HG03280 (cell line): ENCODE results near the gene MTAP.
A peak's percentile ranks its signal among the peaks of the same experiment; 100 is the strongest.
"Not testable (repeated sequence)": the region's sequence is repeated elsewhere in the genome, so short reads cannot be mapped to it uniquely, and the experiment has no call there.

Experiments used
- ATAC-seq: cut with Tn5 transposase; IDR thresholded peaks from one replicate; pipeline ENCODE4 v1.9.1; 2021; ENCODE audit warnings: mild to moderate bottlenecking, moderate library complexity; ENCODE audit not compliant: unreplicated experiment

Gene MTAP

GRCh38 chr9:21906213-21906612 lies 103.8 kb downstream of the MTAP start:
- ATAC-seq: no peak

GRCh38 chr9:21906881-21907280 lies 104.4 kb downstream of the MTAP start:
- no peak for ATAC-seq

- ATAC-seq: peak; percentile 65
Observed at GRCh38 chr9:21919377-21920362, 117.2 kb downstream of the MTAP start.

GRCh38 chr9:21923694-21924093 lies 121.3 kb downstream of the MTAP start:
- no peak for ATAC-seq

- no peak for ATAC-seq
Observed at GRCh38 chr9:21927752-21928151, 125.3 kb downstream of the MTAP start.

- ATAC-seq: no peak
Observed at GRCh38 chr9:21931428-21931827, 129.0 kb downstream of the MTAP start.

GRCh38 chr9:21933281-21933680 lies 130.8 kb downstream of the MTAP start:
- ATAC-seq: no peak

- ATAC-seq: no peak
Observed at GRCh38 chr9:21933865-21934264, 131.4 kb downstream of the MTAP start.

- ATAC-seq: no peak
Observed at GRCh38 chr9:21935631-21936030, 133.2 kb downstream of the MTAP start.

- no peak for ATAC-seq
Observed at GRCh38 chr9:21936161-21936560, 133.7 kb downstream of the MTAP start.

- no peak for ATAC-seq
Observed at GRCh38 chr9:21941337-21941995, 139.0 kb downstream of the MTAP start.

- no peak for ATAC-seq
Observed at GRCh38 chr9:21943464-21943863, 141.0 kb downstream of the MTAP start.

GRCh38 chr9:21945606-21946005 lies 143.2 kb downstream of the MTAP start:
- no peak for ATAC-seq

GRCh38 chr9:21958833-21959232 lies 156.4 kb downstream of the MTAP start:
- no peak for ATAC-seq

GRCh38 chr9:21959268-21959667 lies 156.8 kb downstream of the MTAP start:
- not testable (repeated sequence) for ATAC-seq

GRCh38 chr9:21961569-21961968 lies 159.1 kb downstream of the MTAP start:
- no peak for ATAC-seq

GRCh38 chr9:21964925-21965385 lies 162.5 kb downstream of the MTAP start:
- ATAC-seq: peak; percentile 45

- ATAC-seq: peak; percentile 61
Observed at GRCh38 chr9:21965401-21965951, 163.0 kb downstream of the MTAP start.

- ATAC-seq: no peak
Observed at GRCh38 chr9:21966140-21966851, 163.9 kb downstream of the MTAP start.

GRCh38 chr9:21967169-21967568 lies 164.7 kb downstream of the MTAP start:
- no peak for ATAC-seq

- no peak for ATAC-seq
Observed at GRCh38 chr9:21967702-21968101, 165.3 kb downstream of the MTAP start.
